A673 (cell line): ENCODE results near the gene SPINK7.

ENCODE experiments used
- EZH2 ChIP-seq: fragments of 200-600 bp; sonication (generic); IDR thresholded peaks from 2 replicates; pipeline ENCODE4 v1.6.1; 2017; ENCODE audit warnings: borderline replicate concordance, low read depth, mild to moderate bottlenecking, mixed read lengths, antibody characterized with exemption, low read length; ENCODE audit not compliant: poor library complexity, severe bottlenecking
- TF ChIP-seq, protein P1 (sequence below): fragments of 300-800, 200-600 bp; sonication (generic); conservative IDR thresholded peaks from 2 replicates; pipeline ENCODE4 v1.5.1; 2017; ENCODE audit warnings: low read depth, mild to moderate bottlenecking, antibody characterized with exemption, low read length, moderate library complexity, mixed read lengths

DNA sequence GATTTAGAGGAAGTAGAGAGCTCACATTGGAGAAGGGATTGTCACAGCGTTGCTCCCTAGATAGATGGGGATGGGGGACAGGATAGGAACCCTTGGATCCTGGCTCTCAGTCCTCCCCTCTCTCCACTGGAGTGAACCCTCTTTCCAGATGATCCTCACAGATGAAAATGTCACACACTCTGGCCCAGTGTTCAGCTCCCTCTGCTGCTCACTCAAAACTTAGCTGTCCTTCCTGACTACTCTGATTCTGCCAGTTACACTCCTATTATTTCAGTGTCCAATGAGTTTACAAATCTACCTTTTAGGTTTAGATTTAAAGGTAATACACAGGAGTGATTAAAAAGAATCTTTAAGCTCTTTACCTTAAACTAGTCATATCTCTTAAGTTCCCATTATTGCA is 5.8 kb upstream of the SPINK7 start:
- TF ChIP-seq, protein P1, sequence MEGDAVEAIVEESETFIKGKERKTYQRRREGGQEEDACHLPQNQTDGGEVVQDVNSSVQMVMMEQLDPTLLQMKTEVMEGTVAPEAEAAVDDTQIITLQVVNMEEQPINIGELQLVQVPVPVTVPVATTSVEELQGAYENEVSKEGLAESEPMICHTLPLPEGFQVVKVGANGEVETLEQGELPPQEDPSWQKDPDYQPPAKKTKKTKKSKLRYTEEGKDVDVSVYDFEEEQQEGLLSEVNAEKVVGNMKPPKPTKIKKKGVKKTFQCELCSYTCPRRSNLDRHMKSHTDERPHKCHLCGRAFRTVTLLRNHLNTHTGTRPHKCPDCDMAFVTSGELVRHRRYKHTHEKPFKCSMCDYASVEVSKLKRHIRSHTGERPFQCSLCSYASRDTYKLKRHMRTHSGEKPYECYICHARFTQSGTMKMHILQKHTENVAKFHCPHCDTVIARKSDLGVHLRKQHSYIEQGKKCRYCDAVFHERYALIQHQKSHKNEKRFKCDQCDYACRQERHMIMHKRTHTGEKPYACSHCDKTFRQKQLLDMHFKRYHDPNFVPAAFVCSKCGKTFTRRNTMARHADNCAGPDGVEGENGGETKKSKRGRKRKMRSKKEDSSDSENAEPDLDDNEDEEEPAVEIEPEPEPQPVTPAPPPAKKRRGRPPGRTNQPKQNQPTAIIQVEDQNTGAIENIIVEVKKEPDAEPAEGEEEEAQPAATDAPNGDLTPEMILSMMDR = no peak
- no peak for TF ChIP-seq EZH2
